BE2C (cell line): ENCODE results near the gene EXOSC1.

Source experiments
- DNase-seq: peaks from one replicate; pipeline ENCODE4 v3.0.0-alpha.2; 2020
- H3K27me3 ChIP-seq: fragments of 250-450 bp; sonication (Bioruptor Pico); 2 replicates; pipeline ENCODE4 v1.5.1; 2020; ENCODE audit warnings: mild to moderate bottlenecking
- H3K36me3 ChIP-seq: fragments of 250-450 bp; sonication (Bioruptor Pico); 2 replicates; pipeline ENCODE4 v1.5.1; 2020; ENCODE audit warnings: mild to moderate bottlenecking
- H3K4me1 ChIP-seq: fragments of 250-450 bp; sonication (Bioruptor Pico); 2 replicates; pipeline ENCODE4 v1.5.1; 2020
- H3K4me3 ChIP-seq: 2 replicates; pipeline ENCODE4 v1.5.1; 2011; ENCODE audit warnings: low read depth, low read length
- H3K9me3 ChIP-seq: fragments of 250-450 bp; sonication (Bioruptor Pico); 2 replicates; pipeline ENCODE4 v1.5.1; 2020
- TF ChIP-seq, protein P1 (sequence below): IDR thresholded peaks from 2 replicates; pipeline ENCODE4 v1.5.1; 2012; ENCODE audit warnings: mild to moderate bottlenecking, low read depth, low read length

The EXOSC1 gene

DNA sequence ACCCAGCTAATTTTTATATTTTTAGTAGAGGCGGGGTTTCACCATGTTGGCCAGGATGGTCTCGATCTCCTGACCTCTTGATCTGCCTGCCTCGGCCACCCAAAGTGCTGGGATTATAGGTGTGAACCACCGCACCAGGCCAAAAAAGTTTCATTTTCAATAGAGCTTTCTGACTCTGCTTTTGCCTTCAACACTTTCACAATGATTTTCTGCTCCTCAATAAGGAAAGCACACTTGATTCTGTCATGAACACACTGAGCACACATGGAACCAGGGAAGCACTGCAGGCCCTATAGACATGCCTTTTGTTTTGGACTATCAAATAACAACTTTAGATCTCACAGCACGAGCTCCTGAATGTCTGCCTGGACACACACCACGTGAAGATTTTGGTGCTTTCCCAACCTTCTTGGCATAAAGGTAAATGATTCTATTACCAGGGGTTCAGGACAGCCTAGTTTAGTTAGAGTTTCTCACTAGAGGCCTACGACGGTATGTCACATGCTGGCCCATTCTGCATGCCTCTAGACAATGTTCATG, 52.7 kb downstream of the EXOSC1 start:
- no peaks in the 10 kb centered on the region for H3K27me3 ChIP-seq
- no peak overlapping the region for H3K4me3 ChIP-seq
- peaks cover 57% of the 10 kb centered on the region for H3K36me3 ChIP-seq
- H3K4me1 ChIP-seq: no peaks in the 10 kb centered on the region
- H3K9me3 ChIP-seq: no peaks in the 10 kb centered on the region
- TF ChIP-seq, protein P1, sequence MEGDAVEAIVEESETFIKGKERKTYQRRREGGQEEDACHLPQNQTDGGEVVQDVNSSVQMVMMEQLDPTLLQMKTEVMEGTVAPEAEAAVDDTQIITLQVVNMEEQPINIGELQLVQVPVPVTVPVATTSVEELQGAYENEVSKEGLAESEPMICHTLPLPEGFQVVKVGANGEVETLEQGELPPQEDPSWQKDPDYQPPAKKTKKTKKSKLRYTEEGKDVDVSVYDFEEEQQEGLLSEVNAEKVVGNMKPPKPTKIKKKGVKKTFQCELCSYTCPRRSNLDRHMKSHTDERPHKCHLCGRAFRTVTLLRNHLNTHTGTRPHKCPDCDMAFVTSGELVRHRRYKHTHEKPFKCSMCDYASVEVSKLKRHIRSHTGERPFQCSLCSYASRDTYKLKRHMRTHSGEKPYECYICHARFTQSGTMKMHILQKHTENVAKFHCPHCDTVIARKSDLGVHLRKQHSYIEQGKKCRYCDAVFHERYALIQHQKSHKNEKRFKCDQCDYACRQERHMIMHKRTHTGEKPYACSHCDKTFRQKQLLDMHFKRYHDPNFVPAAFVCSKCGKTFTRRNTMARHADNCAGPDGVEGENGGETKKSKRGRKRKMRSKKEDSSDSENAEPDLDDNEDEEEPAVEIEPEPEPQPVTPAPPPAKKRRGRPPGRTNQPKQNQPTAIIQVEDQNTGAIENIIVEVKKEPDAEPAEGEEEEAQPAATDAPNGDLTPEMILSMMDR: no peak
- DNase-seq: no peak

DNA sequence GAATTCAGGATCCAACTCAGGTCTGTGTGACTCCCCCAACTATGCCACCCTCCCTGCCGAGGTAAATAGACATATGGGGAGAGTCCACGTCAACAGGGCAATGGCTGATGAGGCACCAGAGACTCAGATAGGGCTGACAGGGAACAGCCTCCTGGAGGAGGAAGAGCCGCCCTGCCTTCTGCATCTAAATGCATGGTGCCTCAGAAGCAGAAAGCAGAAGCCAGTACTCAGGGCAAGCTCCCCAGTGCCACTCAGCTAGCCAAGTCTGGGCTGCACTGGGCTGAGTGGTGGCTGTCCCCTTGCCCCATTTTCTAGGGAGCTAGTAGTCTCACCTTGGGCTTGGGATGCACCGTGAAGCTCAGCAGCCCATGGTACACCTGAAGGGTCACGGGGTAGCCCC, 55.7 kb downstream of the EXOSC1 start:
- H3K9me3 ChIP-seq: no peaks in the 10 kb centered on the region
- peaks cover 50% of the 10 kb centered on the region for H3K36me3 ChIP-seq
- no peaks in the 10 kb centered on the region for H3K27me3 ChIP-seq
- no peak for DNase-seq
- TF ChIP-seq, protein P1: no peak
- H3K4me3 ChIP-seq: no peak overlapping the region
- no peaks in the 10 kb centered on the region for H3K4me1 ChIP-seq

DNA sequence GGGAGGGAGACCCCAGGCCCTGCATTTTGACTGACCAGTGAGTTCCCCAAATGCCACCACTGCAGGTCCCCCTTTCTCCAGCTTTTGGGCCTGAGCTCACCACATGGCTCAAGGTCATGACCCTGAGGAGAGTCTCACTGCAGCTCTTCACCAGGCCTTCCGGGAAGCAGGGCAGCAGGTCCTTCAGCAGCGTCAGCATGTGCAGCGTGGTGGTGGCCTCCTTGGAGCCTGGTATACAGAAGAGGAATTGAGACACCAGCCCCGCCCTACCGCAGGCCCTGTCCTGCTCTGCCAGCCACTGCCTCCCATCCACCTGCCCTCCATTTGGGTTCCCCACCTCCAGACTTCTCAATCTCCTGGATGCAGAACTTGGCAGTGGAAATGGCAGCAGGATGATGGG, 57.7 kb downstream of the EXOSC1 start:
- TF ChIP-seq, protein P1: no peak
- Histone ChIP-seq H3K9me3 (no peaks in the 10 kb centered on the region), H3K27me3 (no peaks in the 10 kb centered on the region), H3K4me1 (no peaks in the 10 kb centered on the region), H3K4me3 (no peak overlapping the region), H3K36me3 (peaks cover 33% of the 10 kb centered on the region)
- DNase-seq: no peak
